ENCODE data around the gene CDKN1C. TPM values are rescaled to one million over a fixed set of nuclear protein-coding genes. Genes with fewer than 3 reads are reported as not detected.

CDKN1C gene
- total RNA-seq, 4 donors from 2014 or later = 4.1 to 54.6 (median 20.8) TPM

- H3K4me3 ChIP-seq = no peak overlapping the region
Measured at GRCh38 chr11:2888266-2888968, 2.8 kb upstream of the CDKN1C start.

GRCh38 chr11:2887515-2888195, 2.1 kb upstream of the CDKN1C start:
- intact Hi-C loops (cut with DNase I) = loop anchor here (2.0 to 5.0 kb wide), 2 partner anchors 355 to 460 kb away; no protein-coding TSS in a partner anchor
- H3K27ac ChIP-seq = peak overlapping the region in 3 of 4 donors; percentile 75 to 87 (median 84)
- WGBS, 2 donors = 54 to 55% methylated on average over 8 to 9 of the region's 11 CpGs
- peaks cover 33 to 77% (median 40%) of the 10 kb centered on the region in 3 donors for H3K4me1 ChIP-seq
- TF ChIP-seq CTCF (IDR thresholded peaks at IDR 0.05) (no peak), POLR2A (IDR thresholded peaks at IDR 0.05) (no peak)
- H3K9me3 ChIP-seq = no peaks in the 10 kb centered on the region
- no peak for DNase-seq
- H3K36me3 ChIP-seq = no peaks in the 10 kb centered on the region
- peaks cover 0 to 31% (median 0%) of the 10 kb centered on the region in 4 donors for H3K27me3 ChIP-seq
- H3K4me3 ChIP-seq = no peak overlapping the region

More at GRCh38 chr11:2888266-2888968, 2.8 kb upstream of the CDKN1C start:
- intact Hi-C loops (cut with DNase I) = loop anchor here (2.0 to 5.0 kb wide), 2 partner anchors 356 to 461 kb away; no protein-coding TSS in a partner anchor
- no peak for DNase-seq
- no peaks in the 10 kb centered on the region for H3K9me3 ChIP-seq
- WGBS, 2 donors = 27 to 29% methylated on average over 21 to 25 of the region's 25 CpGs
- H3K36me3 ChIP-seq = no peaks in the 10 kb centered on the region
- peak overlapping the region in 1 of 4 donors; percentile 87 for H3K27ac ChIP-seq
- H3K27me3 ChIP-seq = peaks cover 0 to 24% (median 0%) of the 10 kb centered on the region in 4 donors
- TF ChIP-seq POLR2A (IDR thresholded peaks at IDR 0.05) (no peak), CTCF (IDR thresholded peaks at IDR 0.05) (peak; percentile 92 to 99 (median 98))
- peaks cover 31 to 77% (median 45%) of the 10 kb centered on the region in 3 donors for H3K4me1 ChIP-seq

GRCh38 chr11:2886936-2887335, 1.4 kb upstream of the CDKN1C start:
- no peak for DNase-seq
- no peaks in the 10 kb centered on the region for H3K9me3 ChIP-seq
- TF ChIP-seq CTCF (IDR thresholded peaks at IDR 0.05) = no peak
- no peak for TF ChIP-seq POLR2A (IDR thresholded peaks at IDR 0.05)
- H3K27me3 ChIP-seq = peaks cover 0 to 32% (median 0%) of the 10 kb centered on the region in 4 donors
- 83 to 100% methylated on average over 1 to 2 of the region's 5 CpGs for WGBS, 2 donors
- intact Hi-C loops (cut with DNase I) = loop anchor here (5.0 kb wide), 1 partner anchor 460 kb away; no protein-coding TSS in a partner anchor
- H3K36me3 ChIP-seq = no peaks in the 10 kb centered on the region
- H3K4me1 ChIP-seq = peaks cover 26 to 77% (median 34%) of the 10 kb centered on the region in 3 donors
- H3K4me3 ChIP-seq = no peak overlapping the region
- peak overlapping the region in 3 of 4 donors; percentile 75 to 87 (median 84) for H3K27ac ChIP-seq

- Histone ChIP-seq H3K4me3 (peak overlapping the region; percentile 37 to 91 (median 74)), H3K4me1 (peaks cover 20 to 76% (median 28%) of the 10 kb centered on the region in 3 donors), H3K27me3 (peaks cover 0 to 32% (median 0%) of the 10 kb centered on the region in 4 donors), H3K9me3 (no peaks in the 10 kb centered on the region), H3K36me3 (no peaks in the 10 kb centered on the region), H3K27ac (peak overlapping the region; percentile 56 to 87 (median 80))
- DNase-seq = no peak
- intact Hi-C loops (cut with DNase I) = loop anchor here (5.0 kb wide), 1 partner anchor 459 kb away; no protein-coding TSS in a partner anchor
- no peak for TF ChIP-seq CTCF (IDR thresholded peaks at IDR 0.05)
- no peak for TF ChIP-seq POLR2A (IDR thresholded peaks at IDR 0.05)
- WGBS, 2 donors = 13 to 17% methylated on average over 1 to 8 of the region's 49 CpGs
Measured at GRCh38 chr11:2886191-2886894, 768 bp upstream of the CDKN1C start.
